ENCODE measurements around the gene MBNL3.

MBNL3 gene

DNA sequence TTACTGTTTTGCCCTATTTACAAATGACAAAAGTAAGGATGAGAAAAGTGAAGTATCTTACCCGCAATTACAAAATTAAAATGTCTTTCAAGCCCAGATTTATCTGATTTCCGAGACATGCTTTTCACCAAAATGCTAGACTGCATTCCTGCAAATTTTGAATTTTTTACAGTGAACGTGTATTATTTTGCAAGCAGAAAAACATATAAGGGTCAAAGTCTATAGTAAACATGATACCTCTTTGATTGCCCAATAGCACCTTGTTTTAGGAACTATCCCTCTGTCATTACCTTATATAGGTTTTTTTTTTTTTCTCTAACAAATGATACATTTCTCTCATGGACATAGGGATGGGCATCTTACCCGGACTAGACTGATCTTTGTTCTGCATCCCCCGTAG, 135.4 kb downstream of the MBNL3 start:
- H2AFZ ChIP-seq (ENCODE audit: low read depth, low read length, severe bottlenecking): no peak overlapping the region
- no peaks in the 10 kb centered on the region for H3K36me3 ChIP-seq (ENCODE audit: low read length)
- no peak overlapping the region for H3K4me2 ChIP-seq (ENCODE audit: low read depth, low read length, poor library complexity, severe bottlenecking)
- H3K9ac ChIP-seq (ENCODE audit: low read length): no peak overlapping the region
- TF ChIP-seq, protein P1, sequence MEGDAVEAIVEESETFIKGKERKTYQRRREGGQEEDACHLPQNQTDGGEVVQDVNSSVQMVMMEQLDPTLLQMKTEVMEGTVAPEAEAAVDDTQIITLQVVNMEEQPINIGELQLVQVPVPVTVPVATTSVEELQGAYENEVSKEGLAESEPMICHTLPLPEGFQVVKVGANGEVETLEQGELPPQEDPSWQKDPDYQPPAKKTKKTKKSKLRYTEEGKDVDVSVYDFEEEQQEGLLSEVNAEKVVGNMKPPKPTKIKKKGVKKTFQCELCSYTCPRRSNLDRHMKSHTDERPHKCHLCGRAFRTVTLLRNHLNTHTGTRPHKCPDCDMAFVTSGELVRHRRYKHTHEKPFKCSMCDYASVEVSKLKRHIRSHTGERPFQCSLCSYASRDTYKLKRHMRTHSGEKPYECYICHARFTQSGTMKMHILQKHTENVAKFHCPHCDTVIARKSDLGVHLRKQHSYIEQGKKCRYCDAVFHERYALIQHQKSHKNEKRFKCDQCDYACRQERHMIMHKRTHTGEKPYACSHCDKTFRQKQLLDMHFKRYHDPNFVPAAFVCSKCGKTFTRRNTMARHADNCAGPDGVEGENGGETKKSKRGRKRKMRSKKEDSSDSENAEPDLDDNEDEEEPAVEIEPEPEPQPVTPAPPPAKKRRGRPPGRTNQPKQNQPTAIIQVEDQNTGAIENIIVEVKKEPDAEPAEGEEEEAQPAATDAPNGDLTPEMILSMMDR (IDR thresholded peaks at IDR 0.05; ENCODE audit: insufficient read depth, low read length, poor library complexity, severe bottlenecking): no peak
- TF ChIP-seq EZH2phosphoT487 (conservative IDR thresholded peaks at IDR 0.05; ENCODE audit: low read length): no peak
- H3K27ac ChIP-seq (ENCODE audit: low read depth, low read length): no peak overlapping the region
- H3F3A ChIP-seq (ENCODE audit: insufficient read depth): no peaks in the 10 kb centered on the region
- no peaks in the 10 kb centered on the region for H4K20me1 ChIP-seq (ENCODE audit: low read depth, low read length)
- H3K27me3 ChIP-seq (ENCODE audit: low read length): no peaks in the 10 kb centered on the region
- H3K9me2 ChIP-seq (replicated peaks; ENCODE audit: insufficient read depth, low read length): no peaks in the 10 kb centered on the region
- H3K79me2 ChIP-seq (ENCODE audit: insufficient read depth, low read length): no peaks in the 10 kb centered on the region
- no peaks in the 10 kb centered on the region for H3K9me3 ChIP-seq (ENCODE audit: insufficient read depth, low read length)
- no peak overlapping the region for H3K4me3 ChIP-seq (ENCODE audit: insufficient read depth, low read length, poor library complexity, severe bottlenecking)

DNA sequence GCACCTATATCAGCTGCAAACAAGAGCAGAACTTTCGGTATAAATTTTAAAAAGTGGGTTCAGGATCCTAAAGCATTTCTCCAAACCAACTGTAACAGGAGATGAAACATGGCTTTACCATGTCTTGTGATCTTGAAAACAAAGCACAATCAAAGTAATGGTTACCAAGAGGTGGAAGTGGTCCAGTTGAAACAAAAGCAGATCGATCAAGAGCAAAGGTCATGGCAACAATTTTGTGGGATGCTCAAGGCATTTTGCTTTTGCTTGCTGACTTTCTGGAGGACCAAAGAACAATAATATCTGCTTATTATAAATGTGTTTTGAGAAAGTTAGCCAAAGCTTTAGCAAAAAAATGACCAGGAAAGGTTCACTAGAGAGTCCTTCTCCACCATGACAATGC, 152.7 kb downstream of the MBNL3 start:
- H3F3A ChIP-seq (ENCODE audit: insufficient read depth): no peaks in the 10 kb centered on the region
- TF ChIP-seq, protein P1 (IDR thresholded peaks at IDR 0.05; ENCODE audit: insufficient read depth, low read length, poor library complexity, severe bottlenecking): no peak
- TF ChIP-seq EZH2phosphoT487 (conservative IDR thresholded peaks at IDR 0.05; ENCODE audit: low read length): no peak
- no peak overlapping the region for H3K4me2 ChIP-seq (ENCODE audit: low read depth, low read length, poor library complexity, severe bottlenecking)
- H3K79me2 ChIP-seq (ENCODE audit: insufficient read depth, low read length): no peaks in the 10 kb centered on the region
- H2AFZ ChIP-seq (ENCODE audit: low read depth, low read length, severe bottlenecking): no peak overlapping the region
- H4K20me1 ChIP-seq (ENCODE audit: low read depth, low read length): no peaks in the 10 kb centered on the region
- H3K4me3 ChIP-seq (ENCODE audit: insufficient read depth, low read length, poor library complexity, severe bottlenecking): no peak overlapping the region
- H3K9me3 ChIP-seq (ENCODE audit: insufficient read depth, low read length): no peaks in the 10 kb centered on the region
- H3K27ac ChIP-seq (ENCODE audit: low read depth, low read length): no peak overlapping the region
- no peaks in the 10 kb centered on the region for H3K36me3 ChIP-seq (ENCODE audit: low read length)
- no peaks in the 10 kb centered on the region for H3K9me2 ChIP-seq (replicated peaks; ENCODE audit: insufficient read depth, low read length)
- no peak overlapping the region for H3K9ac ChIP-seq (ENCODE audit: low read length)
- no peaks in the 10 kb centered on the region for H3K27me3 ChIP-seq (ENCODE audit: low read length)

DNA sequence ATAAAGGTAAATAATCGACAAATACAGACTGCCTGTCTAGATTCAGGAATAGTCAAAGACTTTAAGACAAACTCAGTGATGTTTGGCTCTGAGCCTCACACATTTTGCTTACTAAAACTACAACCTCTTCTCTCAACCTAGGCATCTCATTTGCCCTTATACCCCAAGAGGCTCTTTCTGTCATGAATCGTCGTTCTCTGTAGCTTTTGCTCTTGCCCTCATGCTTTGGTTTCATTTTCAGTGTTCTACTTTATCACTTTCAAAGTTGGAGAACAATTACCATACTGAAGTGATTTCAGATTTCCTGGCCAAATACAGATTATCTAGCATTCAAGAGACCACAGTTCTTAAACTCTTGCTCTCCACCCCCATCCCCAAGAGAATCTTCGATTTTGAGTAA, 155.5 kb downstream of the MBNL3 start:
- Histone ChIP-seq H3K36me3 (ENCODE audit: low read length) (no peaks in the 10 kb centered on the region), H3F3A (ENCODE audit: insufficient read depth) (no peaks in the 10 kb centered on the region), H3K9ac (ENCODE audit: low read length) (no peak overlapping the region), H3K27me3 (ENCODE audit: low read length) (no peaks in the 10 kb centered on the region), H2AFZ (ENCODE audit: low read depth, low read length, severe bottlenecking) (no peak overlapping the region), H3K4me2 (ENCODE audit: low read depth, low read length, poor library complexity, severe bottlenecking) (no peak overlapping the region), H3K9me2 (replicated peaks; ENCODE audit: insufficient read depth, low read length) (no peaks in the 10 kb centered on the region), H3K27ac (ENCODE audit: low read depth, low read length) (no peak overlapping the region), H3K4me3 (ENCODE audit: insufficient read depth, low read length, poor library complexity, severe bottlenecking) (no peak overlapping the region), H3K9me3 (ENCODE audit: insufficient read depth, low read length) (no peaks in the 10 kb centered on the region), H4K20me1 (ENCODE audit: low read depth, low read length) (no peaks in the 10 kb centered on the region), H3K79me2 (ENCODE audit: insufficient read depth, low read length) (no peaks in the 10 kb centered on the region)
- no peak for TF ChIP-seq EZH2phosphoT487 (conservative IDR thresholded peaks at IDR 0.05; ENCODE audit: low read length)
- TF ChIP-seq, protein P1 (IDR thresholded peaks at IDR 0.05; ENCODE audit: insufficient read depth, low read length, poor library complexity, severe bottlenecking): no peak

All from SU-DHL-6 (cell line).